GM12874 (cell line): Measurements from ENCODE around the gene GPR183.

Experiments used
- CTCF ChIP-seq: IDR thresholded peaks from 2 replicates; pipeline ENCODE4 v1.5.1; 2011; ENCODE audit warnings: low read depth, mild to moderate bottlenecking, control low read depth, low read length, moderate library complexity; ENCODE audit not compliant: insufficient read depth

The GPR183 gene

GRCh38 chr13:99326012-99326411 lies 18.8 kb upstream of the GPR183 start:
- no peak for TF ChIP-seq CTCF

GRCh38 chr13:99323488-99323887 lies 16.3 kb upstream of the GPR183 start:
- TF ChIP-seq CTCF = no peak

GRCh38 chr13:99322297-99323103 lies 15.3 kb upstream of the GPR183 start:
- TF ChIP-seq CTCF = no peak

GRCh38 chr13:99321709-99322108 lies 14.5 kb upstream of the GPR183 start:
- TF ChIP-seq CTCF = no peak

GRCh38 chr13:99320693-99321481 lies 13.7 kb upstream of the GPR183 start:
- no peak for TF ChIP-seq CTCF

- TF ChIP-seq CTCF = no peak
Observed at GRCh38 chr13:99316657-99317256, 9.6 kb upstream of the GPR183 start.

GRCh38 chr13:99316224-99316623 lies 9.0 kb upstream of the GPR183 start:
- TF ChIP-seq CTCF = no peak
